Measurements from ENCODE around the gene ENTPD1. TPM values are rescaled to one million over a fixed set of nuclear protein-coding genes. Genes with fewer than 3 reads are reported as not detected.

The ENTPD1 gene
- total and polyA plus RNA-seq, 10 of the 15 experiments (the other 5 are each of a cell fraction or from before 2014, with no cell fraction given) = 110 to 413 (median 161) TPM

GRCh38 chr10:95790982-95791381, 35.0 kb downstream of the ENTPD1 start (continued):
- TF ChIP-seq MEF2A (IDR thresholded peaks at IDR 0.05; ENCODE audit: insufficient read depth, low read depth, low read length) = peak; percentile 62; the same call in 1 of the 2 replicates
- 0 out of 2 replicates have a peak, but pooled peaks have one; percentile 13 for TF ChIP-seq PML (IDR thresholded peaks at IDR 0.05; ENCODE audit: low read length)
- no peak for TF ChIP-seq NR2C1 (IDR thresholded peaks at IDR 0.05)
- no peak for TF ChIP-seq HCFC1 (IDR thresholded peaks at IDR 0.05; ENCODE audit: low read length)
- no peak for TF ChIP-seq PKNOX1 (IDR thresholded peaks at IDR 0.05)
- 0 out of 2 replicates have a peak, but pooled peaks have one; percentile 36 for TF ChIP-seq GABPA (IDR thresholded peaks at IDR 0.05; ENCODE audit: low read depth)
- TF ChIP-seq ZNF24 (IDR thresholded peaks at IDR 0.05) = 0 out of 2 replicates have a peak, but pooled peaks have one; percentile 34
- 0 out of 2 replicates have a peak, but pooled peaks have one; percentile 26 for TF ChIP-seq ZNF217 (IDR thresholded peaks at IDR 0.05)
- peak; percentile 59; the same call in 1 of the 2 replicates for TF ChIP-seq ZNF687 (IDR thresholded peaks at IDR 0.05)
